OCI-LY3 (cell line): ENCODE data around the gene CEP131.

Experiments used
- H2AFZ ChIP-seq: fragments of 200-600, 300-600 bp; shearing (Covaris generic); 2 replicates; pipeline ENCODE4 v1.6.0; 2014; ENCODE audit warnings: antibody characterized with exemption, low read depth, low read length
- H3K27ac ChIP-seq: fragments of 200-600, 300-600 bp; sonication (generic); 2 replicates; pipeline ENCODE4 v1.5.1; 2014; ENCODE audit warnings: mild to moderate bottlenecking, low read length, moderate library complexity, mixed read lengths
- H3K27me3 ChIP-seq: fragments of 200-600, 300-600 bp; sonication (generic); 2 replicates; pipeline ENCODE4 v1.6.1; 2014; ENCODE audit warnings: low read depth, low read length, mixed read lengths
- H3K36me3 ChIP-seq: fragments of 200-600, 300-600 bp; sonication (generic); replicated peaks from 2 replicates; pipeline ENCODE3; 2014; ENCODE audit warnings: low read depth, low read length, mixed read lengths
- H3K4me1 ChIP-seq: fragments of 300-600, 200-600 bp; sonication (generic); 2 replicates; pipeline ENCODE4 v1.6.1; 2014; ENCODE audit warnings: low read length, mixed read lengths
- H3K4me2 ChIP-seq: fragments of 200-600, 300-600 bp; sonication (generic); 2 replicates; pipeline ENCODE4 v1.6.1; 2014; ENCODE audit warnings: low read length, mixed read lengths
- H3K4me3 ChIP-seq: fragments of 300-600, 200-600 bp; sonication (generic); 2 replicates; pipeline ENCODE4 v1.5.1; 2014; ENCODE audit warnings: antibody characterized with exemption, mild to moderate bottlenecking, low read length, moderate library complexity
- H3K79me2 ChIP-seq: fragments of 300-600, 200-600 bp; shearing (Covaris generic); 2 replicates; pipeline ENCODE4 v1.6.1; 2014; ENCODE audit warnings: mild to moderate bottlenecking, low read length, mixed read lengths
- H3K9ac ChIP-seq: fragments of 300-600, 200-600 bp; shearing (Covaris generic); 2 replicates; pipeline ENCODE4 v1.6.0; 2014; ENCODE audit warnings: mild to moderate bottlenecking, low read length, moderate library complexity
- H3K9me3 ChIP-seq: fragments of 200-600, 300-600 bp; shearing (Covaris generic); 2 replicates; pipeline ENCODE4 v1.6.1; 2014; ENCODE audit warnings: low read length, mixed read lengths; ENCODE audit not compliant: insufficient read depth
- H4K20me1 ChIP-seq: fragments of 200-600, 300-600 bp; sonication (generic); 2 replicates; pipeline ENCODE4 v1.6.1; 2016; ENCODE audit warnings: low read length, mixed read lengths; ENCODE audit not compliant: insufficient read depth
- EZH2phosphoT487 ChIP-seq: fragments of 200-600 bp; shearing (Covaris generic); IDR thresholded peaks from 2 replicates; pipeline ENCODE4 v1.6.1; 2018; ENCODE audit warnings: antibody characterized with exemption, mixed run types, low read depth
- TF ChIP-seq, protein P1 (sequence below): fragments of 200-600, 300-600 bp; sonication (generic); IDR thresholded peaks from 2 replicates; pipeline ENCODE4 v1.5.1; 2014; ENCODE audit warnings: antibody characterized with exemption, low read length, low read depth

The CEP131 gene

DNA sequence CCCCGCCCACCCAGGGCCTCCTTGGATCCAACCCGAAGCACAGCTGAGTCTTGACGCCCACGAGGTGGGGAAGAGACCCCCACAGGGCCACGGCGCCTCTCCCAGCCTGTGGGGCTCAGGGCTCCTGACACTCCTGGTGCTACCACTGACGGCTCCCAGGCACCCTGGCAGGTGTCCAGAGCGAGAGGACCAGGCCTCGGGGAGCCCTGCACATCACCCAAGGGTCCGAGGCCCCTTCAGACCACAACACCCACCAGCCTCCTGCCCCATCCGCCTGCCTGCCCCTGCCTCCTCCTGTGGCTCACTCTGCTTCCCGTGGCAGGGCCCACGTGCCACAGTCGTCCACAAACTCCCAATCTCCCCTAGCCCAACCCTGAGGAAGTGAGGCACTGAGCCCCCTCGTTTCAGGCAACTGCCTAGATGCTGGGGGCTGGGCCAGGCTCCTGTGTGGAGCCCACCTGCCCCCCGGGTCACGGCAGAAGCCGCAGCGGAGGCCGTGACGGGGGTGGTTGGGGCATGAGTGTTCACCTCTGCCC, 28.5 kb downstream of the CEP131 start:
- no peaks in the 10 kb centered on the region for H3K27me3 ChIP-seq
- no peaks in the 10 kb centered on the region for H4K20me1 ChIP-seq
- no peak overlapping the region for H3K27ac ChIP-seq
- H3K4me2 ChIP-seq, result no peak overlapping the region
- no peak overlapping the region for H2AFZ ChIP-seq
- H3K4me1 ChIP-seq, result peaks cover 6% of the 10 kb centered on the region; the same call in 1 of the 2 replicates
- no peaks in the 10 kb centered on the region for H3K36me3 ChIP-seq
- H3K4me3 ChIP-seq, result no peak overlapping the region
- TF ChIP-seq EZH2phosphoT487, result no peak
- TF ChIP-seq, protein P1, sequence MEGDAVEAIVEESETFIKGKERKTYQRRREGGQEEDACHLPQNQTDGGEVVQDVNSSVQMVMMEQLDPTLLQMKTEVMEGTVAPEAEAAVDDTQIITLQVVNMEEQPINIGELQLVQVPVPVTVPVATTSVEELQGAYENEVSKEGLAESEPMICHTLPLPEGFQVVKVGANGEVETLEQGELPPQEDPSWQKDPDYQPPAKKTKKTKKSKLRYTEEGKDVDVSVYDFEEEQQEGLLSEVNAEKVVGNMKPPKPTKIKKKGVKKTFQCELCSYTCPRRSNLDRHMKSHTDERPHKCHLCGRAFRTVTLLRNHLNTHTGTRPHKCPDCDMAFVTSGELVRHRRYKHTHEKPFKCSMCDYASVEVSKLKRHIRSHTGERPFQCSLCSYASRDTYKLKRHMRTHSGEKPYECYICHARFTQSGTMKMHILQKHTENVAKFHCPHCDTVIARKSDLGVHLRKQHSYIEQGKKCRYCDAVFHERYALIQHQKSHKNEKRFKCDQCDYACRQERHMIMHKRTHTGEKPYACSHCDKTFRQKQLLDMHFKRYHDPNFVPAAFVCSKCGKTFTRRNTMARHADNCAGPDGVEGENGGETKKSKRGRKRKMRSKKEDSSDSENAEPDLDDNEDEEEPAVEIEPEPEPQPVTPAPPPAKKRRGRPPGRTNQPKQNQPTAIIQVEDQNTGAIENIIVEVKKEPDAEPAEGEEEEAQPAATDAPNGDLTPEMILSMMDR, result no peak
- no peaks in the 10 kb centered on the region for H3K79me2 ChIP-seq
- no peak overlapping the region for H3K9ac ChIP-seq
- H3K9me3 ChIP-seq, result no peaks in the 10 kb centered on the region

GRCh38 chr17:81193470-81194224, 29.1 kb downstream of the CEP131 start:
- Histone ChIP-seq H3K27me3 (no peaks in the 10 kb centered on the region), H4K20me1 (no peaks in the 10 kb centered on the region), H3K9me3 (no peaks in the 10 kb centered on the region), H3K9ac (no peak overlapping the region), H3K4me2 (no peak overlapping the region), H3K79me2 (no peaks in the 10 kb centered on the region), H2AFZ (no peak overlapping the region), H3K4me3 (no peak overlapping the region), H3K27ac (no peak overlapping the region), H3K4me1 (peaks cover 6% of the 10 kb centered on the region; the same call in 1 of the 2 replicates), H3K36me3 (no peaks in the 10 kb centered on the region)
- TF ChIP-seq, protein P1, result no peak
- no peak for TF ChIP-seq EZH2phosphoT487

- Histone ChIP-seq H3K9ac (no peak overlapping the region), H3K27ac (no peak overlapping the region), H3K4me3 (no peak overlapping the region), H2AFZ (no peak overlapping the region), H3K36me3 (no peaks in the 10 kb centered on the region), H4K20me1 (no peaks in the 10 kb centered on the region), H3K4me1 (peaks cover 6% of the 10 kb centered on the region; the same call in 1 of the 2 replicates), H3K79me2 (no peaks in the 10 kb centered on the region), H3K4me2 (no peak overlapping the region), H3K9me3 (no peaks in the 10 kb centered on the region), H3K27me3 (no peaks in the 10 kb centered on the region)
- TF ChIP-seq, protein P1, result no peak
- no peak for TF ChIP-seq EZH2phosphoT487
Observed at GRCh38 chr17:81193051-81193410, 29.7 kb downstream of the CEP131 start.

- H3K4me1 ChIP-seq, result peaks cover 6% of the 10 kb centered on the region; the same call in 1 of the 2 replicates
- no peak overlapping the region for H3K4me3 ChIP-seq
- H2AFZ ChIP-seq, result no peak overlapping the region
- no peaks in the 10 kb centered on the region for H3K79me2 ChIP-seq
- H3K9me3 ChIP-seq, result no peaks in the 10 kb centered on the region
- H3K4me2 ChIP-seq, result no peak overlapping the region
- H3K9ac ChIP-seq, result no peak overlapping the region
- H3K27ac ChIP-seq, result no peak overlapping the region
- H4K20me1 ChIP-seq, result no peaks in the 10 kb centered on the region
- no peaks in the 10 kb centered on the region for H3K27me3 ChIP-seq
- TF ChIP-seq, protein P1, result no peak
- no peaks in the 10 kb centered on the region for H3K36me3 ChIP-seq
Observed at GRCh38 chr17:81192386-81193050, 30.2 kb downstream of the CEP131 start.
